Body of pancreas (tissue), 4 donors: ENCODE data around the gene HHATL.

ENCODE experiments used
- CTCF ChIP-seq, 7 experiments: fragments of 450-650 bp in 4 of 7; fragments of 200-600 bp in 3 of 7; sonication (generic) in 3 of 7; IDR thresholded peaks; one replicate each; pipeline ENCODE4 v1.5.1; 2016 to 2019; ENCODE audit warnings: antibody characterized with exemption in 7 of 7
- POLR2A ChIP-seq, 3 donors: fragments of 450-650 bp; IDR thresholded peaks; one replicate each; pipeline ENCODE4 v1.6.1; 2016; ENCODE audit warnings: antibody characterized with exemption in 3 of 3, mild to moderate bottlenecking in 2 of 3

- TF ChIP-seq CTCF (IDR thresholded peaks at IDR 0.05) (no peak), POLR2A (IDR thresholded peaks at IDR 0.05) (no peak)
Measured at GRCh38 chr3:42688016-42688415, 14.6 kb downstream of the HHATL start.
